Mesendoderm (in vitro differentiated cells): ENCODE results near the gene NRXN3.

Experiments
- DNase-seq: peaks from one replicate; pipeline ENCODE4 v3.0.0; 2013
- H2AK5ac ChIP-seq: 2 replicates; pipeline ENCODE4 v1.6.1; 2013; ENCODE audit warnings: low read length, inconsistent platforms
- H2BK120ac ChIP-seq: 2 replicates; pipeline ENCODE4 v1.6.1; 2013; ENCODE audit warnings: low read depth, mild to moderate bottlenecking, low read length, moderate library complexity, mixed read lengths
- H2BK15ac ChIP-seq: replicated peaks from 2 replicates; pipeline ENCODE4 v1.6.1; 2013; ENCODE audit warnings: low read depth, mild to moderate bottlenecking, moderate library complexity
- H2BK5ac ChIP-seq: 2 replicates; pipeline ENCODE4 v1.6.1; 2013; ENCODE audit warnings: low read length, inconsistent platforms
- H3K18ac ChIP-seq: 2 replicates; pipeline ENCODE4 v1.6.1; 2013; ENCODE audit warnings: mild to moderate bottlenecking, low read length, mixed read lengths
- H3K23ac ChIP-seq: one replicate; pipeline ENCODE4 v1.6.1; 2013; ENCODE audit warnings: low read length
- H3K27ac ChIP-seq: 2 replicates; pipeline ENCODE4 v1.5.1; 2013; ENCODE audit warnings: low read depth, mild to moderate bottlenecking, inconsistent platforms, low read length, moderate library complexity
- H3K27me3 ChIP-seq: 2 replicates; pipeline ENCODE4 v1.6.1; 2013; ENCODE audit warnings: low read length, control low read depth, mild to moderate bottlenecking, inconsistent platforms; ENCODE audit not compliant: insufficient read depth, poor library complexity
- H3K36me3 ChIP-seq: 2 replicates; pipeline ENCODE4 v1.6.1; 2013; ENCODE audit warnings: low read length, inconsistent platforms; ENCODE audit not compliant: control insufficient read depth, insufficient read depth
- H3K4ac ChIP-seq: one replicate; pipeline ENCODE4 v1.6.1; 2013; ENCODE audit warnings: low read depth, mild to moderate bottlenecking, low read length, moderate library complexity
- H3K4me1 ChIP-seq: 2 replicates; pipeline ENCODE4 v1.6.1; 2013; ENCODE audit warnings: low read depth, low read length, inconsistent platforms; ENCODE audit not compliant: control insufficient read depth
- H3K4me2 ChIP-seq: 2 replicates; pipeline ENCODE4 v1.6.1; 2013; ENCODE audit warnings: low read length
- H3K4me3 ChIP-seq: 2 replicates; pipeline ENCODE4 v1.5.1; 2013; ENCODE audit warnings: mild to moderate bottlenecking, low read length
- H3K56ac ChIP-seq: one replicate; pipeline ENCODE4 v1.6.1; 2013; ENCODE audit warnings: low read length
- H3K79me1 ChIP-seq: 2 replicates; pipeline ENCODE4 v1.6.1; 2013; ENCODE audit warnings: low read length, inconsistent platforms
- H3K79me2 ChIP-seq: 2 replicates; pipeline ENCODE4 v1.6.1; 2013; ENCODE audit warnings: mild to moderate bottlenecking, low read length; ENCODE audit not compliant: control insufficient read depth, insufficient read depth
- H3K9ac ChIP-seq: 2 replicates; pipeline ENCODE4 v1.6.1; 2013; ENCODE audit warnings: low read length, inconsistent platforms
- H4K5ac ChIP-seq: one replicate; pipeline ENCODE4 v1.6.1; 2013; ENCODE audit warnings: low read length
- H4K8ac ChIP-seq: one replicate; pipeline ENCODE4 v1.6.1; 2013; ENCODE audit warnings: low read depth, mild to moderate bottlenecking, control low read depth, low read length, moderate library complexity
- WGBS: extraction: QIAGEN DNeasy Blood & Tissue Kit; methylation state at CpG from one replicate; pipeline ENCODE4 v1.1.7; 2013; ENCODE audit warnings: low lambda C conversion rate, missing lambda C conversion rate; ENCODE audit not compliant: insufficient coverage; ENCODE audit errors: extremely low coverage; 5-methylcytosine and 5-hydroxymethylcytosine counted together

The NRXN3 gene

DNA sequence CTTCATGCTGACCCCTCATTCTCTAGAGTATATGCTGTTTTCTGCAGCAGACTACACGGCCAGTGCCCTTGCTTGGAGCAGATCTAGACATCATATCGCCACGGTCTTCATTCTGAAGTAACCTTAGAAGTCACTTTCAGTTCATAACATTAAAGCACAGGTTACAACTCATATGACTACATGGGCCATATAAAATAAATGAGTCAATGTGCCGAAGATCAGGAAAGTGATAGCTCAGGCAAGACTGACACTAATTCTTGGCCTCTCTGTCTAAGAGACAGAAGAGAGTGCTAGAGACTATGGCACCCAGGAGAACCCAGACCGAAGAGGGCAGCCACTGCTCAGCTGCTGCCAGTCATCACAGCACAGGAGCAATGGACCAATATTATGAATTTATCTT is 1431.4 kb downstream of the NRXN3 start:
- Histone ChIP-seq H3K79me2 (no peaks in the 10 kb centered on the region), H3K27me3 (no peaks in the 10 kb centered on the region), H2BK120ac (no peak overlapping the region), H3K27ac (no peak overlapping the region), H3K36me3 (no peaks in the 10 kb centered on the region), H3K9ac (no peak overlapping the region), H3K56ac (no peak overlapping the region), H4K5ac (no peak overlapping the region), H2BK15ac (no peak overlapping the region), H3K79me1 (no peaks in the 10 kb centered on the region), H3K4me1 (no peaks in the 10 kb centered on the region), H4K8ac (no peak overlapping the region), H3K18ac (no peak overlapping the region), H3K4ac (no peak overlapping the region), H3K4me3 (no peak overlapping the region), H2AK5ac (no peak overlapping the region), H2BK5ac (no peak overlapping the region), H3K4me2 (no peak overlapping the region), H3K23ac (no peak overlapping the region)
- no CpG with 5 or more reads among the region's 5 CpGs for WGBS
- no peak for DNase-seq

DNA sequence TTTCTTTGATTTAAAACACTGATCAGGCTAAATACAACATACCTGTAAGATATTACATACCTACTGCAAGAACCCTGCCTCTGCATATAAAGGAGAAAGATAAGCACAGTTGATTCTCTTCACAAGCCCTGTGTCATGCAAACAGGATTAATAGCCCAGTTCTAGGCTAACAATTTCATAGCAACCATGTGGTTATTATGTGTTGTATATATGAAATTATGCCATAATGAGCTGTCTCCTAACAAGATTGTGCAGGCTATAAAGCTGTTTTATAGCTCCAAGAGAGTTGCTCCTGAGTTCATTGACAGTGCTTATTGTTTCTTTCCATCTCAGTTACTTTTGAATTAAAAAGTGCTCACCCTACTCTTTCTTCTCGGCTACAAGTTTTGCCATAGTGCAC is 1431.9 kb downstream of the NRXN3 start:
- no peak overlapping the region for H3K4me3 ChIP-seq
- no peak overlapping the region for H3K4me2 ChIP-seq
- H3K56ac ChIP-seq, result no peak overlapping the region
- H3K27ac ChIP-seq, result no peak overlapping the region
- no peak overlapping the region for H3K18ac ChIP-seq
- no peak for DNase-seq
- no peak overlapping the region for H3K4ac ChIP-seq
- H3K36me3 ChIP-seq, result no peaks in the 10 kb centered on the region
- H3K27me3 ChIP-seq, result no peaks in the 10 kb centered on the region
- no peak overlapping the region for H2AK5ac ChIP-seq
- no peak overlapping the region for H3K23ac ChIP-seq
- no peaks in the 10 kb centered on the region for H3K79me1 ChIP-seq
- WGBS, result no CpG with 5 or more reads among the region's 1 CpG
- H3K79me2 ChIP-seq, result no peaks in the 10 kb centered on the region
- no peak overlapping the region for H3K9ac ChIP-seq
- no peak overlapping the region for H2BK120ac ChIP-seq
- no peaks in the 10 kb centered on the region for H3K4me1 ChIP-seq
- no peak overlapping the region for H4K5ac ChIP-seq
- no peak overlapping the region for H2BK15ac ChIP-seq
- no peak overlapping the region for H4K8ac ChIP-seq
- no peak overlapping the region for H2BK5ac ChIP-seq

DNA sequence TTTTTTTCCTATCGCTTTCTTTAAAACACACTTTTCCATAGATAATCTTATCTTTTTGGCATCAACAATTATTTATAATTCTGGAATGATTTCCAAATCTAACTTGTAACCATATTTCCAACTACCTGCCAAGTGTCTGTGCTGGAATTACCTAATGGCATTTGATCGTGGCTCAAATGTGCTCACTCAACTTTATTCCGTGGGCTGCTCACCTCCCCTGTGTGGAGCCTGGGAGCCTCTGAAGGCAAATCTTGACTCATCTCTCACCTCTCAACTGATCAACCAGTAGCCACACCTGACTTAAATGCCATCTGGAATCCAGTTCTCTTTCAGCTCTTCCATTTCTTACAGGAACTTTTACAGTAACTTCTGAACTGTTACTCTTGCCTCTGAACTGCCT is 1432.6 kb downstream of the NRXN3 start:
- Histone ChIP-seq H3K4me3 (no peak overlapping the region), H3K4ac (no peak overlapping the region), H3K23ac (no peak overlapping the region), H2BK5ac (no peak overlapping the region), H2BK15ac (no peak overlapping the region), H3K27me3 (no peaks in the 10 kb centered on the region), H2AK5ac (no peak overlapping the region), H3K79me2 (no peaks in the 10 kb centered on the region), H2BK120ac (no peak overlapping the region), H3K4me1 (no peaks in the 10 kb centered on the region), H3K79me1 (no peaks in the 10 kb centered on the region), H3K56ac (no peak overlapping the region), H3K18ac (no peak overlapping the region), H3K9ac (no peak overlapping the region), H3K4me2 (no peak overlapping the region), H4K5ac (no peak overlapping the region), H3K36me3 (no peaks in the 10 kb centered on the region), H3K27ac (no peak overlapping the region), H4K8ac (no peak overlapping the region)
- no peak for DNase-seq
- no CpG with 5 or more reads among the region's 3 CpGs for WGBS

DNA sequence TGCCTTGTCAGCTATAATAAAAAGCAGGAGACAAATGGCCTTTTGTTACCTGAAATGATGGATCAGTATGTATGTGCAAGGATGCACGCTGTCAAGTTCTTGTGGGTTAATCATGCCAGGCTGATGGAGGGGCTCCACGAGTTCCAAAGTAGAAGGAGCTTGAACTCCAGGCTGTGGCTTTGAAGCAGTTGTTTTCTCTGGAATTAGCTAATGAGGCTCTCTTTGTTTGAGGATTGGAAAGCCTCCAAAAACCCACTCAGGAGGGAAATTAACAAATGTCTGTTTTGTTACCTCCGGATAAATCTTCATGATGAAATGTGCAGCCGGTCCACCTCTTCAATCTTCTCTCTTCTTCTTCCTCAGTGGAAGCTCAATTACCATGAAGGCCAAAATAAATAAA is 1435.7 kb downstream of the NRXN3 start:
- Histone ChIP-seq H3K27ac (no peak overlapping the region), H3K9ac (no peak overlapping the region), H3K79me1 (no peaks in the 10 kb centered on the region), H3K56ac (no peak overlapping the region), H3K27me3 (no peaks in the 10 kb centered on the region), H3K23ac (no peak overlapping the region), H2BK15ac (no peak overlapping the region), H3K4ac (no peak overlapping the region), H2BK120ac (no peak overlapping the region), H4K5ac (no peak overlapping the region), H4K8ac (no peak overlapping the region), H3K4me3 (no peak overlapping the region), H3K79me2 (no peaks in the 10 kb centered on the region), H3K18ac (no peak overlapping the region), H2BK5ac (no peak overlapping the region), H2AK5ac (no peak overlapping the region), H3K4me1 (no peaks in the 10 kb centered on the region), H3K36me3 (no peaks in the 10 kb centered on the region), H3K4me2 (no peak overlapping the region)
- no peak for DNase-seq
- WGBS, result no CpG with 5 or more reads among the region's 4 CpGs

DNA sequence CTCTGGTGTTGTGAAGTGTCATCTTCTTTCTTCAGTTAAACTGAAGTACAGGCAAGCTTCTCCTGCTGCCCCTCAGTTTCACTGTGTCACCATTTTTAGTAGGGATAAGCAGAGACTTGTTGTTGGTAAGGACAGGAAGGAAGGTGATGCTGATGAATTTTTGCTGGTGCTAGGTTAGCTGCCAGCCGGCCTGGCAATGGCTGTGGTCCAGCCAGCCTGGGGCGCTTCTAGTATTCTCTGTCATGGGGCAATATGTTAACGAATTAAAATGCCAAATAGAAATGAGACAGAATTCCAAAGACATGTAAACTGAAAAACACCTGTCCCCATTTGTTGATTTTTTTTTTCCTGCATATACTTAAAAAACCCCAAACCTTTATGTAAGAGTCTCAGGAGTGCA is 1438.3 kb downstream of the NRXN3 start:
- no peak overlapping the region for H3K56ac ChIP-seq
- no peak overlapping the region for H3K4me2 ChIP-seq
- H3K4me3 ChIP-seq, result no peak overlapping the region
- H2AK5ac ChIP-seq, result no peak overlapping the region
- no CpG with 5 or more reads among the region's 3 CpGs for WGBS
- no peak overlapping the region for H2BK5ac ChIP-seq
- no peak overlapping the region for H3K27ac ChIP-seq
- no peaks in the 10 kb centered on the region for H3K36me3 ChIP-seq
- no peak overlapping the region for H2BK120ac ChIP-seq
- no peak overlapping the region for H3K9ac ChIP-seq
- H2BK15ac ChIP-seq, result no peak overlapping the region
- H3K4ac ChIP-seq, result no peak overlapping the region
- no peak overlapping the region for H4K8ac ChIP-seq
- no peaks in the 10 kb centered on the region for H3K4me1 ChIP-seq
- no peak for DNase-seq
- H4K5ac ChIP-seq, result no peak overlapping the region
- no peaks in the 10 kb centered on the region for H3K79me1 ChIP-seq
- H3K23ac ChIP-seq, result no peak overlapping the region
- no peaks in the 10 kb centered on the region for H3K79me2 ChIP-seq
- no peaks in the 10 kb centered on the region for H3K27me3 ChIP-seq
- H3K18ac ChIP-seq, result no peak overlapping the region

DNA sequence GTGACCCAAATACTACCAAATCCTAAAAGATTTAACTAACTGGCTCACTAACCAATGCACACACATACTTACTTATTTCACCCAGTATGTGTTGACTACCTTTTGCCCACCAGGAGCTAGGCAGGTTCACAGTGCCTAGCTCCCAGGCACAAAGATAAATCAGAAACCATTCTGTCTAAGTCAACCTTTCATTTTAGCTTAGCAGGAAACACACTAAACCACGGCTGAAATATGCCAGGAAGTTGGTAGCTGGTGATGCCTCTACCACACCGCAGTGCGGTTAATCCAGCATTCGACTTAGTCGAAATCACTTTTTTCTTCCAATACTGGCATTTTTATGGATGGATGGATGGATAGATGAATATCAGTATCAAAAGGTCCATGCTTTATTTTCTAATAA is 1443.5 kb downstream of the NRXN3 start:
- no peaks in the 10 kb centered on the region for H3K4me1 ChIP-seq
- H3K56ac ChIP-seq, result no peak overlapping the region
- H2BK15ac ChIP-seq, result no peak overlapping the region
- no peak overlapping the region for H3K18ac ChIP-seq
- H4K8ac ChIP-seq, result no peak overlapping the region
- no peak overlapping the region for H3K4ac ChIP-seq
- H3K36me3 ChIP-seq, result no peaks in the 10 kb centered on the region
- no peak overlapping the region for H3K23ac ChIP-seq
- H3K4me2 ChIP-seq, result no peak overlapping the region
- no peak for DNase-seq
- H3K79me2 ChIP-seq, result no peaks in the 10 kb centered on the region
- H2AK5ac ChIP-seq, result no peak overlapping the region
- WGBS, result no CpG with 5 or more reads among the region's 5 CpGs
- H3K79me1 ChIP-seq, result no peaks in the 10 kb centered on the region
- no peak overlapping the region for H3K4me3 ChIP-seq
- H2BK120ac ChIP-seq, result no peak overlapping the region
- H3K27me3 ChIP-seq, result no peaks in the 10 kb centered on the region
- H3K9ac ChIP-seq, result no peak overlapping the region
- H2BK5ac ChIP-seq, result no peak overlapping the region
- no peak overlapping the region for H3K27ac ChIP-seq
- H4K5ac ChIP-seq, result no peak overlapping the region
